Measurements from ENCODE around the gene PCDHGC4.

DNA sequence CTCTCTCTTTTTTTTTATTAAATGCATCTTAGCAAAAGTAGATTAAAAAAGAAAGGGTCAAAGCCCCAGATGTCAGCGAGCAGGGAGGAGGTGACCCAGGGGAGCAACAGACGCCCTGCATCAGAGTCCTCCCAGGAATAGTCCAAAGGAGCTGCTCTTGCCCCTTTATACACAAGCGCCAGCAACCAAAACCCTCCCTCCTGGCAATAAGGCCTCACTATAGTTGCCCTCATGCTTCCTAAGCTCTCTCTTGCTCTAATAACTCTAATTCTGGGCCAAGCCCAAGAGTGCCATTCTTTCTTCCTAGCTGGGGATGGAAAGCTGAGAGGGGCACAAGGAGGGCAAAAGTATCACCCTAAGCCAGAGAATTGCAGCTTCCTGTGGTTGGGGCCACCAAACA is 30.3 kb downstream of the PCDHGC4 start:
- TF ChIP-seq, protein P1, sequence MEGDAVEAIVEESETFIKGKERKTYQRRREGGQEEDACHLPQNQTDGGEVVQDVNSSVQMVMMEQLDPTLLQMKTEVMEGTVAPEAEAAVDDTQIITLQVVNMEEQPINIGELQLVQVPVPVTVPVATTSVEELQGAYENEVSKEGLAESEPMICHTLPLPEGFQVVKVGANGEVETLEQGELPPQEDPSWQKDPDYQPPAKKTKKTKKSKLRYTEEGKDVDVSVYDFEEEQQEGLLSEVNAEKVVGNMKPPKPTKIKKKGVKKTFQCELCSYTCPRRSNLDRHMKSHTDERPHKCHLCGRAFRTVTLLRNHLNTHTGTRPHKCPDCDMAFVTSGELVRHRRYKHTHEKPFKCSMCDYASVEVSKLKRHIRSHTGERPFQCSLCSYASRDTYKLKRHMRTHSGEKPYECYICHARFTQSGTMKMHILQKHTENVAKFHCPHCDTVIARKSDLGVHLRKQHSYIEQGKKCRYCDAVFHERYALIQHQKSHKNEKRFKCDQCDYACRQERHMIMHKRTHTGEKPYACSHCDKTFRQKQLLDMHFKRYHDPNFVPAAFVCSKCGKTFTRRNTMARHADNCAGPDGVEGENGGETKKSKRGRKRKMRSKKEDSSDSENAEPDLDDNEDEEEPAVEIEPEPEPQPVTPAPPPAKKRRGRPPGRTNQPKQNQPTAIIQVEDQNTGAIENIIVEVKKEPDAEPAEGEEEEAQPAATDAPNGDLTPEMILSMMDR (IDR thresholded peaks at IDR 0.05; ENCODE audit: low read depth, low read length), result no peak
- TF ChIP-seq POLR2A (IDR thresholded peaks at IDR 0.05; ENCODE audit: extremely low read depth, insufficient read length) (no peak), MYC (IDR thresholded peaks at IDR 0.05; ENCODE audit: low read depth, low read length) (no peak)
- TF ChIP-seq, protein P2, sequence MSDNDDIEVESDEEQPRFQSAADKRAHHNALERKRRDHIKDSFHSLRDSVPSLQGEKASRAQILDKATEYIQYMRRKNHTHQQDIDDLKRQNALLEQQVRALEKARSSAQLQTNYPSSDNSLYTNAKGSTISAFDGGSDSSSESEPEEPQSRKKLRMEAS (IDR thresholded peaks at IDR 0.05; ENCODE audit: low read depth, low read length), result no peak

Measured in NB4 (cell line).